ENCODE data around the gene SCFD2.
A peak's percentile ranks its signal among the peaks of the same experiment; 100 is the strongest.
"Not testable (repeated sequence)": the region's sequence is repeated elsewhere in the genome, so short reads cannot be mapped to it uniquely, and the experiment has no call there.

Gene SCFD2

DNA sequence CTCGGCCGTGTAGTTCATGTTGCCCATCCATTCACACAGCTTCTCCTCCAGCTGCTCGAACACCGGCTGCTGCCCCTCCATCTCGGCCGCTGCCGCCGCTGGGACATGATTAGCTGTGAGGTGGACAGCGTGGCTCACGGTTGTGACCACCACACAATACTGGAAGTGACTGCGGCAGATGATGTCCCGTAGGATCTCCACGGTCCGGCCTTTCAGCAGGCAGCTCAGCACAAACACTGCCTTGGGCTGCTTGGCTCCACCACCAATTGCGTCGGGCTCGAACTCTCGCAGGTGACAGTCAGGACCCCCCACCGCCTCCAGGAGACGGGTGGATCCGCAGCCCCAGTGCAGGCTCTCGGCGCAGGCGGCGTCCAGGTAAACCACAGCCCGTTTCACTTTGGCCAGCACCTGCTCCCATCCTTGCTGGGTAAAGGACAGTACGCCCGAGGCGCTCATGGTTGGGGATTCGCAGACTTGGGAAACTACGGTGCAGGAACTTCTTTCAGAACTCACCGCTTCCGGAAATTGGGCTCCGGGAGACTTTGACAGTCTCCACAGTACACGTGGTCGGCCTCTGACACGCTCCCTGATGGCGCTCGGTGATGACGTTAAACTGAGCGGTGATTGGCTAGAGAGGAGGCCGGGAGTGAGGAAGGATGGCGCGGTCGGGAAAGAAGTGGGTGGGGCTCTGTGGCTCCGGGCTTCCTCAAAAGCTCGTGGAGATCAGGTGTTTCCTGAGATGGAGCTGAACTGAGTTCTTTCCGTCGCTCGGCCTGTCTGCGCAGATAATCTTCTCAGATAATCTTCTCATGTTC, at the start of gene SCFD2:
SCFD2 (minus strand) TSS at position 576 of the 815 bp plus-strand sequence.
- H4K20me1 ChIP-seq (ENCODE audit: insufficient read depth, low read length) = no peaks in the 10 kb centered on the region
- H3K79me2 ChIP-seq (ENCODE audit: insufficient read depth, low read length) = peaks cover 49% of the 10 kb centered on the region
- peaks cover 48% of the 10 kb centered on the region for H3K4me1 ChIP-seq (ENCODE audit: insufficient read depth, low read length, severe bottlenecking)
- no peaks in the 10 kb centered on the region for H3F3A ChIP-seq (ENCODE audit: insufficient read depth, low read length)
- H3K27me3 ChIP-seq (ENCODE audit: insufficient read depth, low read length) = no peaks in the 10 kb centered on the region
- TF ChIP-seq CTCF (IDR thresholded peaks at IDR 0.05; ENCODE audit: low read length) = no peak
- TF ChIP-seq EZH2 (IDR thresholded peaks at IDR 0.05; ENCODE audit: borderline replicate concordance, low read length) = no peak
- H2AFZ ChIP-seq (ENCODE audit: low read length) = peak within 1 kb of the TSS; percentile 5
- peak within 1 kb of the TSS; percentile 80 for H3K4me3 ChIP-seq (ENCODE audit: low read depth, low read length, poor library complexity, severe bottlenecking)
- peak within 1 kb of the TSS; percentile 81 for H3K9ac ChIP-seq (ENCODE audit: low read length)
- peak within 1 kb of the TSS; percentile 32 for H3K27ac ChIP-seq (ENCODE audit: low read depth, low read length, poor library complexity, severe bottlenecking)
- peak within 1 kb of the TSS; percentile 70 for H3K4me2 ChIP-seq (ENCODE audit: low read length)
- no peaks in the 10 kb centered on the region for H3K36me3 ChIP-seq (ENCODE audit: insufficient read depth, low read length)
- H3K9me2 ChIP-seq (ENCODE audit: low read depth, low read length) = no peaks in the 10 kb centered on the region; the same call in 1 of the 2 replicates
- H3K9me3 ChIP-seq (ENCODE audit: low read length) = no peaks in the 10 kb centered on the region

DNA sequence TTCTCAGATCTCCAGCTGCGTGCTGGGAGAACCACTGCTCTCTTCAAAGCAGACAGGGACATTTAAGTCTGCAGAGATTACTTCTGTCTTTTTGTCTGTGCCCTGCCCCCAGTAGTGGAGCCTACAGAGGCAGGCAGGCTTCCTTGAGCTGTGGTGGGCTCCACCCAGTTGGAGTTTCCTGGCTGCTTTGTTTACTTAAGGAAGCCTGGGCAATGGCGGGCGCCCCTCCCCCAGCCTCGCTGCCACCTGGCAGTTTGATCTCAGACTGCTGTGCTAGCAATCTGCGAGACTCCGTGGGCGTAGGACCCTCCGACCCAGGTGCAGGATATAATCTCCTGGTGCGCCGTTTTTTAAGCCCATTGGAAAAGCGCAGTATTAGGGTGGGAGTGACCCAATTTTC, 43.6 kb upstream of the SCFD2 start:
- not testable (repeated sequence) for H3K4me2 ChIP-seq (ENCODE audit: low read length); H3K27me3 ChIP-seq (ENCODE audit: insufficient read depth, low read length); H3F3A ChIP-seq (ENCODE audit: insufficient read depth, low read length); H2AFZ ChIP-seq (ENCODE audit: low read length); H3K4me1 ChIP-seq (ENCODE audit: insufficient read depth, low read length, severe bottlenecking); H3K27ac ChIP-seq (ENCODE audit: low read depth, low read length, poor library complexity, severe bottlenecking); H3K9me3 ChIP-seq (ENCODE audit: low read length); H3K9me2 ChIP-seq (ENCODE audit: low read depth, low read length); H3K9ac ChIP-seq (ENCODE audit: low read length); H3K4me3 ChIP-seq (ENCODE audit: low read depth, low read length, poor library complexity, severe bottlenecking); H4K20me1 ChIP-seq (ENCODE audit: insufficient read depth, low read length)
- H3K79me2 ChIP-seq (ENCODE audit: insufficient read depth, low read length) = peaks cover 39% of the 10 kb centered on the region
- peaks cover 36% of the 10 kb centered on the region for H3K36me3 ChIP-seq (ENCODE audit: insufficient read depth, low read length)

GRCh38 chr4:53380221-53380620, 14.4 kb upstream of the SCFD2 start:
- H4K20me1 ChIP-seq (ENCODE audit: insufficient read depth, low read length) = no peaks in the 10 kb centered on the region; the same call in 1 of the 2 replicates
- H3K4me2 ChIP-seq (ENCODE audit: low read length) = peak overlapping the region; percentile 90
- H2AFZ ChIP-seq (ENCODE audit: low read length) = no peak overlapping the region
- peak overlapping the region; percentile 96 for H3K4me3 ChIP-seq (ENCODE audit: low read depth, low read length, poor library complexity, severe bottlenecking)
- H3F3A ChIP-seq (ENCODE audit: insufficient read depth, low read length) = no peaks in the 10 kb centered on the region
- no peaks in the 10 kb centered on the region for H3K9me2 ChIP-seq (ENCODE audit: low read depth, low read length)
- no peaks in the 10 kb centered on the region for H3K9me3 ChIP-seq (ENCODE audit: low read length)
- peaks cover 49% of the 10 kb centered on the region for H3K36me3 ChIP-seq (ENCODE audit: insufficient read depth, low read length)
- H3K79me2 ChIP-seq (ENCODE audit: insufficient read depth, low read length) = peaks cover 53% of the 10 kb centered on the region
- H3K4me1 ChIP-seq (ENCODE audit: insufficient read depth, low read length, severe bottlenecking) = peaks cover 28% of the 10 kb centered on the region
- no peak for TF ChIP-seq EZH2 (IDR thresholded peaks at IDR 0.05; ENCODE audit: borderline replicate concordance, low read length)
- no peak for TF ChIP-seq CTCF (IDR thresholded peaks at IDR 0.05; ENCODE audit: low read length)
- H3K27me3 ChIP-seq (ENCODE audit: insufficient read depth, low read length) = no peaks in the 10 kb centered on the region
- H3K27ac ChIP-seq (ENCODE audit: low read depth, low read length, poor library complexity, severe bottlenecking) = no peak overlapping the region
- H3K9ac ChIP-seq (ENCODE audit: low read length) = no peak overlapping the region; the same call in 1 of the 2 replicates

GRCh38 chr4:53378171-53378482, 12.3 kb upstream of the SCFD2 start:
- H3K4me2 ChIP-seq (ENCODE audit: low read length) = peak overlapping the region; percentile 90
- peaks cover 28% of the 10 kb centered on the region for H3K4me1 ChIP-seq (ENCODE audit: insufficient read depth, low read length, severe bottlenecking)
- H4K20me1 ChIP-seq (ENCODE audit: insufficient read depth, low read length) = no peaks in the 10 kb centered on the region; the same call in 1 of the 2 replicates
- no peaks in the 10 kb centered on the region for H3F3A ChIP-seq (ENCODE audit: insufficient read depth, low read length)
- peak overlapping the region; percentile 98 for H3K9ac ChIP-seq (ENCODE audit: low read length)
- H3K9me3 ChIP-seq (ENCODE audit: low read length) = no peaks in the 10 kb centered on the region
- H3K27ac ChIP-seq (ENCODE audit: low read depth, low read length, poor library complexity, severe bottlenecking) = peak overlapping the region; percentile 60
- no peaks in the 10 kb centered on the region for H3K27me3 ChIP-seq (ENCODE audit: insufficient read depth, low read length)
- H3K79me2 ChIP-seq (ENCODE audit: insufficient read depth, low read length) = peaks cover 53% of the 10 kb centered on the region
- H3K36me3 ChIP-seq (ENCODE audit: insufficient read depth, low read length) = peaks cover 30% of the 10 kb centered on the region
- peak overlapping the region; percentile 96 for H3K4me3 ChIP-seq (ENCODE audit: low read depth, low read length, poor library complexity, severe bottlenecking)
- no peak overlapping the region for H2AFZ ChIP-seq (ENCODE audit: low read length)
- H3K9me2 ChIP-seq (ENCODE audit: low read depth, low read length) = no peaks in the 10 kb centered on the region
- TF ChIP-seq EZH2 (IDR thresholded peaks at IDR 0.05; ENCODE audit: borderline replicate concordance, low read length) (no peak), CTCF (IDR thresholded peaks at IDR 0.05; ENCODE audit: low read length) (no peak)
